HG03342 (cell line): Measurements from ENCODE around the gene DNER.
"Not testable (repeated sequence)": the region's sequence is repeated elsewhere in the genome, so short reads cannot be mapped to it uniquely, and the experiment has no call there.

Experiments
- ATAC-seq: cut with Tn5 transposase; IDR thresholded peaks from one replicate; pipeline ENCODE4 v1.9.1; 2021; ENCODE audit warnings: mild to moderate bottlenecking, moderate library complexity; ENCODE audit not compliant: unreplicated experiment

DNER gene

DNA sequence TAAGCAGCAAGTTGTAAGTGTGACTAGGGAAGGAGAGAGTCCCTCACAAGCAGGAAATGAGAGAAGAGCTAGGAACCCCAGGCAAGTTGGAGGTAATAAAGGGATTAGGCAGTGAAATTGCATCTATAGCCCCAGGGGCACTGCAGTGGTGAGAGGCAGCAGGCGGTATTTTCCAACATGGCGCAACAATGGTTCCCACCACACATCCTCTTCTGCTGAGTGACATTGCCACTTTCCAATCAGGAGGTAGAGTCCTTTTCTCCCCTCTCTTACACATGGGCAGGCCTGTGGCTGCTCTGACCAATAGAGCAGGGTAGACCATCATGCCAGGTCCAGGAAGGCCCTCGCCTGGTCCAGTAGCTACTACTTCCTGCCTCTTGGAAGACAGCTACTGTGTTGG lies 86.6 kb downstream of the DNER start:
- ATAC-seq, result no peak

- no peak for ATAC-seq
These were observed 91.6 kb downstream of the DNER start for GRCh38 chr2:229622495-229623355.

DNA sequence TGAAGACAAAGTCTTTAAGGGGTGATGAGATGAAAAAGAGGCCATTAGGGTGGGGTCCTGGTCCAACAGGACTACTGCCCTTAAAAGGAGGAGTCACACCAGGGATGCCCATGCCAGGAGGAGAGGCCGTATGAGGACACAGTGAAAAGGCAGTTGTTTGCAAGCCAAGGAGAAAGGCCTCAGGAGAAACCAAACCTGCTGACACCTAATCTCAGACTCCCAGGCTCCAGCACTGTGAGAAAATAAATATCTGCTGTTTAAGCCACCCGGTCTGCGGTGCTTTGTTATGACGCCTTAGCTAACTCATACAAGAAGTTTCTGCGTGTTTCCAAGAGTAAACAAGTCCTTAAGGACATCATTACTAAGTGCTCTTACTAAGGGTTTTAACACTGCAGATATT lies 93.6 kb downstream of the DNER start:
- ATAC-seq, result no peak

DNA sequence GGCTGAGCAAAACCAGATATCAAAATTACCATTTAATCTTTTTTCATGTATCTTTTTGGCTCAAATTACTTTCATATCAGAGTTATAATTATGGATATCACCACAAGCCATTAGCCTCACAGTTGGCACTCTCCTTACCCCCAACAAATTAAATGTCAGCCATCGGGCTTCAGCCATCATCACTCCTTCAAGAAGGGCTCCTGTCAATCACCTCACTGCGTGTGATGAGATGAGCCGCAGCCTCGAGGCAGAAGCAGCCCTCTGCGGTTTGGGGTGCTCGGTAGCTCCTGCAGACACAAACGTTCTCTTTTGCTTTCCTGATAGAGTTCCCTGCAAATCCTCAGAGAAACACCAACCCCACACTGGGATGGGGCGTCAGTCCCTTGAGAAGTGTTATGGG lies 94.1 kb downstream of the DNER start:
- ATAC-seq, result no peak

DNA sequence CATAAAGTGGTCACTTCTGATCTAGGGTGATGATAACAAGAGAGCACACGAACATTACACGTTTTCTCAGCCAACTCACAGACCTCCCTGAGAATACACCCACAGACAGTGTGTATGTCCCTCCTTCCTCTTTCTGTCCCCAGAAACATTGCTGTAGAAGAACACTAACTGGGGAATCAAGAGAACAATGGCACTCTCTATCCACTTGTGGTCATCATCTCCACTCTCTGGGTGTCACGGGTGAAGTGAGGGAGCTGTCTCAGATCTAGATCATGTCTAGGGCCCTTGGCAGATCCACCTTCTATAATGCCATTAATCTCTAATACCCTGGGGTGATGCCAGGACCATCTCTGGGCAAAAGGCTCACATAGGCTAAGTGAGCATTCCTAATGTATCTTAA lies 97.9 kb downstream of the DNER start:
- no peak for ATAC-seq

DNA sequence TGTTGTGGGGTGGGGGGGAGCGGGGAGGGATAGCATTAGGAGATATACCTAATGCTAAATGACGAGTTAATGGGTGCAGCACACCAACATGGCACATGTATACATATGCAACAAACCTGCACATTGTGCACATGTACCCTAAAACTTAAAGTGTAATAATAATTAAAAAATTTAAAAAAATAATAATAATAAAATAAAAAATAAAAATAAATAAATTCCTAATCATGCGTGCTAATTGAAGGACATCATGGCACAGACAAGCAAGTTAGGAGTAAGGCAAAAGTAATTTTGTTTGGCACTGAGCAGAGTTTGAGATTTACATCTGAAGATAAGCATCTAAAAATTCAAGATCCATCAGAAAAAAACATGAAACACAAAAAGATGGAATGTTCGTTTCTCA lies 100.3 kb downstream of the DNER start:
- ATAC-seq, result not testable (repeated sequence)

DNA sequence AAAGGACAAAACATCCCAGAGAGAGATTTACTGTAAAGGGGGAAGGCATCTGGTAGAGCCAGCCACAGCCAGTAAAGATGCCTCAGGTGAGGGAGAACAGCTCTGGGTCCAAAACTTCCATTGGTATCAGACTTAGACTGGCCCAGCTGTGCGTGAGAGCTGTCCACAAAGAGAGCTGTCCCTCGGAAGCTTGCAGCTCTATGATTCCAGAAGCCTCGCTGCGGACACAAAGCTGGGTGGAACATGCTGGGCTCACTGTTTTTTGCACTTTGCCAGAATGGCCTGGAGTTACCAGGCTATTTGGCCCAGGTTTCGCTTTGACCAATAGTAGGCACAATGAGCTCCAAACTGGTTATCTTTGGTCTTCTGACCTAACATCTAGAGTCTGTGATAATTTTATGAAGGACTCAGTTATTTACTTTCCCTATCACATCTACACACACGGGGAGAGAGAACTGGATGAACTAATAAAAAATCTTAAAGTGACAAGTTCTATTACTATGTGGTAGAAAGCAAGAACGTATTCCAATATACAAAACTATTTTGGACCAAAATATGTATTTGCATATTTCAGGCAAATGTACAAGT lies 101.9 kb downstream of the DNER start:
- no peak for ATAC-seq

DNA sequence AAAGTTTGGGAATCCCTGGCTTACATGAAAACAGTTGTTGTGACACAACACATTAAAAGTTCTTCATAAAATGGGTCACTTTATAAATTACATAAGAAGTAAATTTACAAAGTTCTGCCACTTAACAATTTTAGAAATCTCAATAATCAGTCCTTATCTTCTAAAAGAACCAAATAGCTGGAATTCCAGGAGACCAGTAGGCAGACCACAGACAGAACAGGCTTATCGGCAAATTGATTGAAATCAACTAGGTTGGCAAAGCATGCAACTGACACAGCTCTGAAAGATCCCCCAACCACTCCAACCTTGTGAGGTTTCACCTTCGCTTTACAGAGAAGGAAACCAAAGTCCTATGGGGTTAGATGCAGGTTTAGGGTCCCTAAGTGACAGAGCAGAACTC lies 103.0 kb downstream of the DNER start:
- no peak for ATAC-seq

DNA sequence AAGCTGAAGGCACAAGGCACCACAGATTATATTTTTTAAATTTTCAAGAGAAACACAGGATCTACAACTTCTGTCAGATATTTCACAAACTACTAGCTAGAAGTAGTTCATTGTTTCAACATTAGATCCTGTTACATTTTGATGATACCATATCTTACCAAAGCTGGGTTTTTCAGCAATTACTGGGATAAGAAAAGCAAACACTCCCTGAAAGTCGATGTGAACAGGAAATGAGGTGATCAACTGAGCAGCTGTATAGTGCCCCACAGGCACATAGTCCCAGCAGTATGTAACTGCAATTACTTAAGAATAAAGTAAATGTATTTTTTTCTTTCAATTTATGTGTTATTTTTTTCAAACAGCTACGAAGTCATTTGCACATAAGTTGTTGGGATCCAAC lies 103.5 kb downstream of the DNER start:
- no peak for ATAC-seq

DNA sequence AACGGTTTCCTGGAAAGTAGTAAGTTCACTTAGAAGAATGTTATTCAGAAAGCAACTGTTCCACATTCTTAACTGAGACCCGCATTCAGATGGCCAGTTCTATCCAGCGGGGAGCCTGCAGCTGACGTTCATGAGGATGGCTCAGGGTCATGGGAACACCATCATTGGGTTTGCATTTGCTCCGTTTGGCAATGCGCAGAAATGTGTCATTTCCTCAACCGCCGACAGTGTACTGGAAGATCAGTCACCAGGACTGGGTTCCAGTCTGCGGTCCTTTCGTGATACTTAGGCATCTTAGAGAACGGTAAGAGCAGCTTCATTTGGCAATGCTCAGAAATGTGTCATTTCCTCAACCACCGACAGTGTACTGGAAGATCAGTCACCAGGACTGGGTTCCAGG lies 104.0 kb downstream of the DNER start:
- ATAC-seq, result no peak

DNA sequence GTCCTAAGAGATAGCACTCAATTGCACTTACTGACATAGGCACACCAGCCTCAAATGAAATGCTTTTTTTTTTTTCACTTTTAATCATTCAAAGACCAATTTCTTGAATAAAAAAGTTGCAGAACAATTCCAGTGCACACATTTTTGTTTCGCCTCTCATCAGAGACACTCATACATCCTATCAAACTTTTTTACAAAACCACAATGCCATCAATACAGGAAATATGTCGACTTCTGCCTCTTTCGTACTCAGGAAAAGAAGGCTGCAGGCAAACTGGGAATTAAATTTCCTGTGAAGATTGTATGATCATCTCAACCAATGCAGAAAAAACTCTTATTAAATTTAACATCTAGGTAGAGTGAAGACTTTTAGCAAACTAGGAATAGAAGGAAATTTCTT lies 112.4 kb downstream of the DNER start:
- ATAC-seq, result no peak

DNA sequence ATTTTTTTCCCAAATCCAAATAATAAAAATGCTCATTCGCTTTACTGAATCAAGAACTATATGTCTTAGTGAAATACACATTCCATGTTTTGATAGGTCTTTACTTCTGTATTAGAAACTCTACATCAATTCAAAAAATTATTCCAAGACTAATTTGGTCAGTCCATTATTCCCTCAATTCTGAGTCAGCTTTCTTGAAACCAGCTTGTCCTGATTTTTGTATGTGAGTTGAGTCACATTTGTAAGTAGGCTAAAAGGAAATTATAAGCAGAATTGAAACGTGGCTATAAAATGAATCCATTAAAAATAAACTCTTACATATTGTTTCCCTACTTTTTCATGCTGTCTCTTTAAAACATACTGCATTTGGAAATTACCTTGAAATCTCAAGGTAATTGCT lies 113.0 kb downstream of the DNER start:
- no peak for ATAC-seq

DNA sequence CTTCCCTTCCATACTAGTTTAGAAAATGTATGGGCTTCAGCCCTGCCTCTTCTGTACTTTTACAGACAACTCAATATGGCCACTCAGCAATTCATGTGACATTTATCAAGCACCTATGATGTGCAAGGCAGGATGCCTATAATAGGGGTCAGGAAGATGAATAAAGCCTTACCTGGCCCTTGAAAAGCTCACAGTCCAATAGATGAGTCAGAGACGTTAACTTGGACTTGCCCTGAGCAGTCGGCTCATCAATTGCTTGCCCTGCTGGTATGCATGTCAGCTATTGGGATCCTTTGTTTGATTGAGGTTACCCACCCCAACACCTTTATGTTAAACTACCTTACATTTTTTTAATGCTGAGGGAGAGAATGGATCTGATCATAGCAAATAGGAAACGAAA lies 116.1 kb downstream of the DNER start:
- ATAC-seq, result no peak

DNA sequence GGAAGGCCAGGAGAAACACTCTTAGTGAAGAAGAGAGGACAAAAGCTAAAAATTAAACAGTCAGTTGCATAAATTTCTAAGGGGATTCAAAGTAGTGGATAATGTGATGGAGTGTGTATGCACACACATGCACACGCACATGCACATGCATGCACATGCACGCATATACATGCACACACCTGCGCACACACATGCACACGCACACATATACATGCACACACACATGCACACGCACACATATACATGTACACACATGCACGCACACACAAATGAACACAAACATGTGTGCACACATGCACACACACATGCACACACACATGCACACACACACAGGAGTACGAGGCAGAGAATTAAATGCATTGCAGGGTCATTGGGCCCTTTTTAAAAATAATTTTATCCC lies 117.6 kb downstream of the DNER start:
- no peak for ATAC-seq

DNA sequence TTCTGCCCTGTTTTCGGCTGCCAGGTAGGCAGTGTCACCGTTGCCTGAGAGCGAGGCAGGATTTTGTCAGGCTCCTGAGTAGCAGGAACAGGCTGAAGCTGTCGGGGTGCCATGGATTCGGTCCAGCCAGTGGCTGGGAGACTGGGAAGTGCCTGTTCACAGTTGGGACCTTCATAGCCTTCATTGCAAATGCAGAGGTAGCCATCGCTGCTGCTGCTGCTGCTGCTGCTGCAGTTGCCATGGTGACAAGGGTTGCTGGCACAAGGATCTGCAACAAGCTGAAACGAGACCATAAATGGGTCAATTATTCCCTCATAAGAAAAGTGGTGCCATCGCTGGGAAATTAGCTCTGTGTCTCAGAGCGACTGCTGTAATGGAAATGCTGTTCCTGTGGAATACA lies 122.7 kb downstream of the DNER start:
- no peak for ATAC-seq

- ATAC-seq, result peak; percentile 91
These were observed 127.3 kb downstream of the DNER start for GRCh38 chr2:229586746-229587705.

DNA sequence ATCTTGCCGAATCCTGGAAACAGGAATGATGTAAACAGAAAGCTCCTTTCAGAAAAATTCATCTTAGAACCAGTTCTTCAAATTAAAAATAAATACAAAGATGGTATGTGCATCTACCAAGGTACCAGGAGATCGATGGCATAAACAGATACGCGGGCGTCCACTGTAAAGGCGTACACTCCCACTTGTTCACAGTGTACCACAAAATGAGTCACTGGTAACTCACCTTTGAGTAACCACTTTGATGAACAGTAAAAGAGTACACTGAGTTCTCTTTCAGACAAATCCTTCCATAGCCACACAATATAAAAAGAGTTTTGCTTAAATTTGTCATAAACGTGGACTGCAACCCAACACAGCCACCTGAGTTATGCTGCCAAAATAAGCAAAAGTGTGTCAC lies 128.3 kb downstream of the DNER start:
- ATAC-seq, result no peak

- ATAC-seq, result no peak
These were observed 132.2 kb downstream of the DNER start for GRCh38 chr2:229582151-229582550.

- no peak for ATAC-seq
These were observed 136.1 kb downstream of the DNER start for GRCh38 chr2:229578052-229578846.

DNA sequence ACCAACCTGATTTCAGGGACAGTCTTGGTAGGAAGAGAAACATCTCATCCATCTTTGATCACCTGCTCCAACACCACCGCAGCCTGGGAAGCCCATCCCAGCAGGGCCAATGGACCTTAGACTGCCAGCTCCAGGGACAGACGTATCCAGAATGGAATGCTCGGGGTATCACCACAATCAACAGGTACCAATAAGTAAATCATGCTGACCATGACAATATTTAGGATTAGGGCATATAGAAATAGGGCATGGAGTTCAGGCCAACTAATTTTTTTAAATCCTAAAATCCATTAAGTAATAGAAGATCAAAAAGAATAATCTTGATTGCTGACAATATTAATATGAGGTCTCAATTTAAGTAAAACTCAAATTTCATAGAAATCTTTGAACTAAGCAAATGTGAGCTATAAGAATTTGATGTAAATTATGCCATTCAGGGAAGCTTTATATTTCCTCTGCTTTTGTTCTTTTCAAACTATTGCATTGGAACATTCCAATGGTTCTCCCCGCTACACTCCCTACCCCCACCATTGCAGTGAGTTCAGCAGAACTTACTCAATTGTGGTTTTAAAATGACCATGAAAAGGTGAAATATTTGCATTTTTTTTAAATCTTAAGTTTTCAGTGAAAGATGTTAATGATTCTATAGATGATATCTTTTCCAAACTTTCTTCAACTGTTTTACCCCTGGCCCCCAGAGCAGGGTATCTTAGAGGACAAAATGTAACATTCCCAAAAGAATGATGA lies 138.6 kb downstream of the DNER start:
- no peak for ATAC-seq
